PC-3 (cell line): ENCODE measurements around the gene SP8. TPM values are rescaled to one million over a fixed set of nuclear protein-coding genes. Genes with fewer than 3 reads are reported as not detected.

ENCODE experiments used
- ATAC-seq: fragments of 200-7000 bp; cut with Tn5 transposase; 2 replicates; pipeline ENCODE4 v1.9.1; 2020; ENCODE audit warnings: mild to moderate bottlenecking, moderate library complexity
- BruUV-seq: library from RNA; stranded (reverse); fragments of 400-500 nt; replicated peaks from 2 replicates; lab custom pipeline; 2021; lab: Mats Ljungman, UMichigan
- CTCF ChIA-PET: fragments of 300-600 bp; sonication (Branson Sonifier 250); formaldehyde crosslinking; loops from one replicate; lab custom pipeline; 2022; ENCODE audit warnings: antibody characterized with exemption; lab: Charles Lee
- POLR2A ChIA-PET: fragments of 300-600 bp; sonication (Branson Sonifier 250); formaldehyde crosslinking; loops from one replicate; lab custom pipeline; 2022; ENCODE audit warnings: antibody characterized with exemption; ENCODE audit not compliant: unreplicated experiment; lab: Charles Lee
- DNase-seq: peaks from one replicate; pipeline ENCODE4 v3.0.0-alpha.2; 2015
- H2AFZ ChIP-seq: fragments of 300-600 bp; sonication (generic); 2 replicates; pipeline ENCODE4 v1.6.0; 2016; ENCODE audit warnings: antibody characterized with exemption, low read length
- H3F3A ChIP-seq: fragments of 300-600 bp; sonication (generic); one replicate; pipeline ENCODE4 v1.6.0; 2017; ENCODE audit warnings: antibody characterized with exemption, low read length, control low read depth, mild to moderate bottlenecking; ENCODE audit not compliant: unreplicated experiment
- H3K27ac ChIP-seq: fragments of 300-600 bp; sonication (generic); 2 replicates; pipeline ENCODE4 v1.5.1; 2016; ENCODE audit warnings: mild to moderate bottlenecking, low read length
- H3K27me3 ChIP-seq: fragments of 300-600 bp; sonication (generic); 2 replicates; pipeline ENCODE4 v1.6.1; 2016; ENCODE audit warnings: low read length, mixed read lengths
- H3K36me3 ChIP-seq: fragments of 300-600 bp; sonication (generic); 2 replicates; pipeline ENCODE4 v1.6.1; 2016; ENCODE audit warnings: low read depth, mixed run types, low read length, mixed read lengths
- H3K4me1 ChIP-seq: fragments of 300-600 bp; sonication (generic); 2 replicates; pipeline ENCODE4 v1.5.1; 2016; ENCODE audit warnings: low read length; ENCODE audit not compliant: insufficient read depth
- H3K4me2 ChIP-seq: fragments of 300-600 bp; sonication (generic); 2 replicates; pipeline ENCODE4 v1.6.0; 2016; ENCODE audit warnings: low read length
- H3K4me3 ChIP-seq: fragments of 300-600 bp; sonication (generic); 2 replicates; pipeline ENCODE4 v1.5.1; 2016; ENCODE audit warnings: mild to moderate bottlenecking, low read length, mixed read lengths
- H3K79me2 ChIP-seq: fragments of 300-600 bp; sonication (generic); 2 replicates; pipeline ENCODE4 v1.6.1; 2017; ENCODE audit warnings: low read length, mixed read lengths
- H3K9ac ChIP-seq: fragments of 300-600 bp; sonication (generic); 2 replicates; pipeline ENCODE4 v1.6.0; 2016; ENCODE audit warnings: mild to moderate bottlenecking, low read length
- H3K9me2 ChIP-seq: fragments of 300-600 bp; sonication (generic); replicated peaks from 2 replicates; pipeline ENCODE4 v1.6.1; 2016; ENCODE audit warnings: mixed run types, low read length, mixed read lengths
- H3K9me3 ChIP-seq: fragments of 300-600 bp; sonication (generic); 2 replicates; pipeline ENCODE4 v1.6.1; 2016; ENCODE audit warnings: low read length, mixed read lengths
- H4K20me1 ChIP-seq: fragments of 300-600 bp; sonication (generic); 2 replicates; pipeline ENCODE4 v1.6.1; 2016; ENCODE audit warnings: low read length, mixed read lengths
- CTCF ChIP-seq: fragments of 300-600 bp; sonication (generic); conservative IDR thresholded peaks from 2 replicates; pipeline ENCODE4 v1.5.1; 2017; ENCODE audit warnings: antibody characterized with exemption, low read depth, mild to moderate bottlenecking, low read length
- EZH2 ChIP-seq: fragments of 300-600 bp; sonication (generic); IDR thresholded peaks from one replicate; pipeline ENCODE4 v1.6.1; 2017; ENCODE audit warnings: antibody characterized with exemption, mild to moderate bottlenecking, low read length; ENCODE audit not compliant: unreplicated experiment
- EZH2phosphoT487 ChIP-seq: fragments of 300-600 bp; sonication (generic); IDR thresholded peaks from 2 replicates; pipeline ENCODE4 v1.6.1; 2018; ENCODE audit warnings: mild to moderate bottlenecking, antibody characterized with exemption, low read length, borderline replicate concordance
- intact Hi-C: fragments of 100-400 bp; cut with micrococcal nuclease; formaldehyde crosslinking; loops from 2 replicates; pipeline ENCODE4 v1.9.0; 2023
- total RNA-seq: library from RNA; depleted of rRNA; stranded (reverse); fragments of >200 nt; gene quantifications from 2 replicates; pipeline ENCODE4 v1.2.3, GENCODE V29; 2014

Gene SP8
- total RNA-seq, 1 experiment from 2014 or later = not detected

- no peak overlapping the region for H3K9ac ChIP-seq
- no peaks in the 10 kb centered on the region for H3K79me2 ChIP-seq
- BruUV-seq = no TSS peak
- H3F3A ChIP-seq = no peaks in the 10 kb centered on the region
- DNase-seq (peak; percentile 15), ATAC-seq (no peak; the same call in 1 of the 2 replicates)
- no peak overlapping the region for H3K4me2 ChIP-seq
- peak; percentile 49; the same call in 1 of the 2 replicates for TF ChIP-seq CTCF
- TF ChIP-seq EZH2phosphoT487 = no peak
- H2AFZ ChIP-seq = no peak overlapping the region
- ChIA-PET POLR2A (no interaction called here), CTCF (interaction anchor here (0.6 kb wide), 2 partner anchors 236 to 1080 kb away, joined by 3 read pairs; no protein-coding TSS in a partner anchor)
- no peak overlapping the region for H3K4me3 ChIP-seq
- peaks cover 27% of the 10 kb centered on the region for H3K27me3 ChIP-seq
- no peaks in the 10 kb centered on the region for H3K9me3 ChIP-seq
- H3K27ac ChIP-seq = no peak overlapping the region
- H4K20me1 ChIP-seq = 0 out of 2 replicates have a peak, but pooled peaks cover 3% of the 10 kb centered on the region
- H3K4me1 ChIP-seq = no peaks in the 10 kb centered on the region
- intact Hi-C loops = loop anchor here (10.0 kb wide), 1 partner anchor 1120 kb away; no protein-coding TSS in a partner anchor
- H3K9me2 ChIP-seq = no peaks in the 10 kb centered on the region
- H3K36me3 ChIP-seq = no peaks in the 10 kb centered on the region
Observed at GRCh38 chr7:20834656-20835055, 48.0 kb upstream of the SP8 start.

DNA sequence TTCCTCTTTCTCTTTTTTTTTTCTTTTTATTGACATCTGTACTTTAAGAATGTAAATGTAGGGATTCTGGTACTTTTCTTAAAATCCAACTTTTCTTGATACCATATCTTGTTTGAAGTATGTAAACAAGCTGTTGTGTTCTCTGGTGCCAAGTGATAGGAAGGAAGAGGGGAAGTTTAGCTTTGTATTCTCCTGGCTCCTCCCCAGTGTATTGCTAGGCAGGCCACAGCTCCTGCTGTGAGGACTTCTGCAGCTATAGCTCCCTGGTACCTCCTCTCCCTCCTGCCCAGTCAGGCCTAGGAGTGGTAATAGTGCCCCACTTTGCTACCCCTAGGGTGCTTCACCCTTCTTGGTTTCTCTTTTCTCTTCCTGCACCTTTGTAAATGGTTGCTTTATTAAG is 45.3 kb upstream of the SP8 start:
- Histone ChIP-seq H3K36me3 (no peaks in the 10 kb centered on the region), H3F3A (no peaks in the 10 kb centered on the region), H3K9me3 (no peaks in the 10 kb centered on the region), H3K79me2 (no peaks in the 10 kb centered on the region), H3K27me3 (peaks cover 33% of the 10 kb centered on the region), H3K4me2 (no peak overlapping the region), H2AFZ (no peak overlapping the region), H3K27ac (no peak overlapping the region), H3K4me1 (no peaks in the 10 kb centered on the region), H3K4me3 (no peak overlapping the region), H4K20me1 (0 out of 2 replicates have a peak, but pooled peaks cover 3% of the 10 kb centered on the region), H3K9me2 (no peaks in the 10 kb centered on the region), H3K9ac (no peak overlapping the region)
- no TSS peak for BruUV-seq
- CTCF ChIA-PET = no interaction called here
- POLR2A ChIA-PET = no interaction called here
- intact Hi-C loops = loop anchor here (10.0 kb wide), 1 partner anchor 1117 kb away; no protein-coding TSS in a partner anchor
- no peak for ATAC-seq
- no peak for DNase-seq
- TF ChIP-seq CTCF = no peak
- no peak for TF ChIP-seq EZH2phosphoT487
- TF ChIP-seq EZH2 = no peak

- Histone ChIP-seq H2AFZ (no peak overlapping the region), H3K9me2 (no peaks in the 10 kb centered on the region), H3K9ac (no peak overlapping the region), H3K4me3 (no peak overlapping the region), H3K9me3 (no peaks in the 10 kb centered on the region), H3K4me2 (no peak overlapping the region), H3K79me2 (no peaks in the 10 kb centered on the region), H3F3A (no peaks in the 10 kb centered on the region), H3K4me1 (no peaks in the 10 kb centered on the region), H4K20me1 (0 out of 2 replicates have a peak, but pooled peaks cover 3% of the 10 kb centered on the region), H3K36me3 (no peaks in the 10 kb centered on the region), H3K27ac (no peak overlapping the region), H3K27me3 (peaks cover 38% of the 10 kb centered on the region)
- intact Hi-C loops = loop anchor here (10.0 kb wide), 1 partner anchor 1117 kb away; no protein-coding TSS in a partner anchor
- DNase-seq (no peak), ATAC-seq (no peak)
- ChIA-PET CTCF (no interaction called here), POLR2A (no interaction called here)
- TF ChIP-seq CTCF = no peak
- no peak for TF ChIP-seq EZH2phosphoT487
- no peak for TF ChIP-seq EZH2
- BruUV-seq = no TSS peak
Observed at GRCh38 chr7:20831451-20831850, 44.8 kb upstream of the SP8 start.
